NCI-H526 (cell line): ENCODE measurements around the gene RAET1G.
A peak's percentile ranks its signal among the peaks of the same experiment; 100 is the strongest.
"Not testable (repeated sequence)": the region's sequence is repeated elsewhere in the genome, so short reads cannot be mapped to it uniquely, and the experiment has no call there.

Source experiments
- DNase-seq, 2 experiments: peaks; one replicate each; lab custom pipeline; 2025; lab: John Stamatoyannopoulos, UW

RAET1G gene

DNA sequence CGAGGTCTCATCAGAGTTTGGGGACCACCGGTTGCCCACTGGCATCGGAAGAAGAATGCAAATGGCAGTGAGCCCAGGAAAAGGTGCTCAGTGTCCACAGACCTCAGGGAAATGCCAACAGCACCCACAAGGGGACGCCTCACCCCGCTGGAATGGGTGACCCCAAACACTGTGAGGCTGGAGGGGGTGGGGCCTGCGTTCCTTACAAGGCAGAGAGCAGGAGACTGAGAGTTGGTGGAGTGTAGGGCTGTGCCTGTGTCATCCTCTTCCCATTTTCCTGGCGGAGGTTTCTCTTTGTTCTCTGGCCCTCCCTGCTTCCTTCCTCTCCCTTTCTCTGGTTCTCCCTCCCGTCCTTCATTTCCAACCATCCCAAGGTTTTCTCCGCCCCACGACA is 31.0 kb upstream of the RAET1G start:
- not testable (repeated sequence) for DNase-seq

DNA sequence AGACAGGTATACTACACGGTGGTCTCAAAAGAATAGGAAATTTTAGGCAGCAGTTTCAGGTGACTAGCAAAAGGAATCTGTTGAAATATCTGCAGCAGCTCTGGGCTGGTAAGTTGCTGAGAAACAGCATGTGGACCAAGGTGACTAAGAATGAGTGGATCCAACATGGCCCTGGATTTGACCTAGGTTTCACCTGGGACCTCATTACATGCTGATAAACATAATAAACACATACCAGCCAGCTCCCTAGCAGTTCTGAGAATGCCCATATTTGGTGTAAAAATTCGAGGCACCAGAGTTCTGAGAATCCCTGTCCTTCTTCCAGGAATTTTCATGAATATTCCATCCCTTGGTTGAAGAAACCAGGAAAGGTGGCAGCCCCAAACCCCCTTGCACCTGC is 30.5 kb upstream of the RAET1G start:
- DNase-seq: not testable (repeated sequence)

DNA sequence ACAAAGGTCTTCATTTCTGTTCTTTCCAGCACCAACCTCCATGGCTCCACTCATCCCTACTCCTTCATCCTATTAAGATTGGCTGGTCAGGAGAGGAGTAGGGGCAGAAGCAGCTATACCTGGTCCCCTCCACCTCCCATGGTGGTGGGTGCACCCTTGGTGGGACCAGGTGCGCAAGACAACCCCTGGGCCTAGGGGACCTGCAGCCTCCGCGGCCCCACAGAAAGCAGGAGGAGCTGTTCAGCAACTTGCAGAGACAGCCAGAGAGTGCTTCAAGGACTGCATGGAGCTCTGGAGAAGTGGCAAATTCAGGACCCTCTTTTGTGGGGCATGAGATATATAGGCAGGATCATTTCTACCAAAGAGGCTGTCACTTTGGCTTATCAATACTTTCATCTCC is 28.7 kb upstream of the RAET1G start:
- no peak for DNase-seq

DNA sequence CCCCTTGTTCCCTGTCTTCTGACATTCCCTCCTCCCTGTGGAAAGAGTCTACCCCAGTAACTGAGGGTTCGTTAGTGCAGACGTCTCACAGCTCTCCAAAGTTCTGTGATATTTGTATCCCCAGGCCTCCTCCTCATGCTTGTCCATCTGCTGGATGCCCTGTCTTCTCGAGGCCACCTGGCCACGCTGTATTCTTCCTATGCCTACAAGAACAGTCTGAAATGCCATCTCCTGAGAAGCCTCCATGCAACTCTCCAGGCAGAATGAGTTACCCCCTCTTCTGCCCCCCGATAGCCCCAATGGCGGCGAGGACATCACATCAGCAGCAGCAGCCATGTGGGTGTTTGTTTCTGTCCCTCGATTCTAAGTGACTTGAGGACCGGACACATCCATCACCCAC is 28.2 kb upstream of the RAET1G start:
- no peak for DNase-seq

DNA sequence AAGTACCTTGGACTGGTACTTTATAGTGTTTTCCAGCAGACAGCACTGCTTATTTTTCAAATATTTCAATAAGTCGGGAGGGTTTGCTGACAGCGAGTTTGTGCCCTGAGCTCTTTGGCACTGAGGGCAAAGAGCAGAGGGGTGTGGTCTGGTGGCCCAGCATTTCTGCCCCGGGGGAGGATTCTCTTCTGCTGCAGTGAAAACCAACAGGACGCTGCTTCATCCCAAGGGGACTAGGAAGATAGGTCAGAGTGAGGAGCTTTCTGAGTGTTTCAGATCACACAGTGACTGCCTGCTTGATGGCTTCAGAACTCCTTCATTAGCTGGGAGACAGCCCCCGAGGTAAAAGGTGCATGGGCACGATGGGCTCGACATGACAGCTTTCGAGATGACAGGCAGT is 27.5 kb upstream of the RAET1G start:
- no peak for DNase-seq

DNA sequence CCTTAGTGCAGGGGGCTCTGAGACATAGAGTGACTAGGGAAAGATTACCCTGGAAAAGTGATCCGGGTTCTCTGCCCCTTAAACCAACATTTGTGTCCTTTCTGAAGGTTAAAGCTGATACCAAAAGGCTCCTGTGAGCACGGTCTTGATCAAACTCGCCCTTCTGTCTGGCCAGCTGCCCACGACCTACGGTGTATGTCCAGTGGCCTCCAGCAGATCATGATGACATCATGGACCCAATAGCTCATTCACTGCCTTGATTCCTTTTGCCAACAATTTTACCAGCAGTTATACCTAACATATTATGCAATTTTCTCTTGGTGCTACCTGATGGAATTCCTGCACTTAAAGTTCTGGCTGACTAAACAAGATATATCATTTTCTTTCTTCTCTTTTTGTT is 25.7 kb upstream of the RAET1G start:
- no peak for DNase-seq

DNA sequence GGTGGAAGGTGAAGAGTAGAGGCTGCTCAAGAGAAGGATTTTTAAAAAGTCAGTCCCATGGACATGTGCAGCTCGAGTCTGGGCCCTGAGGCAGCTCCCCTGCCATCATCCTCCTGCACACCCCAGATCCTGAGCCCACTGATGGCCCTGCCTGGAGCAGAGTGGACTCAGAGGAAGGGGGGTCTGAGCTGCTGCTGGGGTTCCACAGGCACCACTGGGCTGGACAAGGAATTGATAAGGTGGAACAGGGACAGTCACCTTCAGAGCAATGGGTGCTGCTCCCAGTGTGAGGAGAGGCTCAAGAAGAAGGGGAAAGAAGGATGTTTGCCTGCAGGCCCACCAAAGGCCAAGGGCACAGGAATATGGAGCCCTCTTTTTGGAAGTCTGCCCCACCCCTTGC is 25.1 kb upstream of the RAET1G start:
- DNase-seq: no peak

DNA sequence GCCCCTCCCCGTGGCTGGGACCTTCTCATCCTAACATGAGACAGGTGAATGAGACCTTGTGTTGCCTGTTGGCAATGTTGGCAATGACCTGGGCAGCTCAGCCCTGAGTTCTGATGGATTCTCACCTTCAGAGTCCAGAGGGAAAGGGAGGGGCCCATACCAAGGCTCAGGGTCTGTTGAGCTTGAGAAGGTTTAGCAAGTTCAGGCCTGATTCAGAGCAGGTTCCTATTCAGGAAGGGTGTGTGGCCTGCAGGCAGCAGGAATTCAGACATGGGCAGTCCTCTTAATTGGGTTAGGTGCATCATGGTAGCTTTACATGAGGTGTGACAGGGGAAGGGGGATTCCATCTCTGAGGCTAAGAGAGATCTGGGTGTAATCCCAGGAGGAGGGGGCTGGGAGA is 24.6 kb upstream of the RAET1G start:
- DNase-seq: not testable (repeated sequence)

DNA sequence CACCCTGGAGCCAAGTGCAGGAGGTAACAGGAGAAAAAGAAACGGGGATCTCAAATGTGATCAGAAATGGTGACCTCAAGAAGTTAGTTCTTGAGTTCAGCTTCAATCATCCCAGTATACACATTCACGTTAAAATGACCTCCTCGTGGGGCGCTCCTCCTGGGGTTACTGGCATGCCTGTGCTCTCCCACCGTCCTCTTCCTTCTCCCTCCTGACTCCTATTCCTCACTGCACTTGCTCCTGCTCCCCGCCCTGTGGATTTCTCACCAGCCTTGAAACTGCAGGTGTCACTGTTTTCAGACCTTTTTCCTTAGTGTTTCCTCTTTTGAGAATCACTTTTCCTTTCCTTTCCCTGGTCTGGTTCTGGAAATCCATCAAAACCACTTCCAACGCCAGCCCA is 23.7 kb upstream of the RAET1G start:
- DNase-seq: not testable (repeated sequence)

DNA sequence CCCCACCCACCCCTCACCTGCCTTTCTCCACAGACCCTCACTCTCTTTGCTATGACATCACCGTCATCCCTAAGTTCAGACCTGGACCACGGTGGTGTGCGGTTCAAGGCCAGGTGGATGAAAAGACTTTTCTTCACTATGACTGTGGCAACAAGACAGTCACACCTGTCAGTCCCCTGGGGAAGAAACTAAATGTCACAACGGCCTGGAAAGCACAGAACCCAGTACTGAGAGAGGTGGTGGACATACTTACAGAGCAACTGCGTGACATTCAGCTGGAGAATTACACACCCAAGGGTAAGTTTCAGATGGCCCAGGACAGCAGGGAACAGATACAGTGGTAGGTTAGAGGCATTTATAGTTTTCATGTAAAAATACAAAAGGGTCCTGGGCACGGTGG is 22.4 kb upstream of the RAET1G start:
- not testable (repeated sequence) for DNase-seq

DNA sequence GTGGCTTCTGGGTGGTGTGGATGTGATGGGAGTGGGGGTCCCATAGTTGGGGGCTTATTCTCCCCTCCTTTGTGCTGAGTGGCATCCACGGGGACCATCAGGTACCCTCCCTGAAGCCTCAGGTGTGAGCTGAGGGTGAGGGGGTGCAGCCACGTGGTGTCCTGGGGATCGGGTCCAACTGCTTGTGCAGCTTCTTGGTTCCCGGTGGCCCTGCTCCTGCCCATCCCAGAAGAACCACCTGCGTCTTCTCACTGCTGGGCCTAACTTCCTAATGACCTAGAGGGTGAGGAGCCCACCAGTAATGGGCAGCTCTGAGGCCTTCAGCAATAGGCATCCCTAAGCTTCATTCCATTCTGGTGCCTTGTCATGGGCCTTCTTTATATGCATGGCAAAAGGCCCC is 20.4 kb upstream of the RAET1G start:
- DNase-seq: not testable (repeated sequence)

DNA sequence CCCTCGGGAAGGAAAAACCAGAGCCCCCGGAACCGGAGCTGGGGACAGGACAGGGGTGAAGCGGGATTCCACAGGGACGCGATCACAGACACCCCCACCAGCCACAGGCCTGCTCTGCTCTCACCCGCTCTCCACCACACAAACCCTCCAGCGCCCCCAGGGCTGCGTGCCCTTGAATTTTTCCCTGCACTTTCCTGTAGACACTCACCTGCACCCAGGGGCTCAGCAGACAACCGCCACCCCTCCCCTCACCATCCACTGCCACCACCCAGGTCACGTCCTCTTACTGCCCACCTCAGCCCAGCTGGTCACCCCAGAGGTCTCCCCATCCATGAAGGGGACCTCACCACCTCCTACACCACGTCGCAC is 19.5 kb upstream of the RAET1G start:
- DNase-seq: peak in 1 of 2 experiments; percentile 33

DNA sequence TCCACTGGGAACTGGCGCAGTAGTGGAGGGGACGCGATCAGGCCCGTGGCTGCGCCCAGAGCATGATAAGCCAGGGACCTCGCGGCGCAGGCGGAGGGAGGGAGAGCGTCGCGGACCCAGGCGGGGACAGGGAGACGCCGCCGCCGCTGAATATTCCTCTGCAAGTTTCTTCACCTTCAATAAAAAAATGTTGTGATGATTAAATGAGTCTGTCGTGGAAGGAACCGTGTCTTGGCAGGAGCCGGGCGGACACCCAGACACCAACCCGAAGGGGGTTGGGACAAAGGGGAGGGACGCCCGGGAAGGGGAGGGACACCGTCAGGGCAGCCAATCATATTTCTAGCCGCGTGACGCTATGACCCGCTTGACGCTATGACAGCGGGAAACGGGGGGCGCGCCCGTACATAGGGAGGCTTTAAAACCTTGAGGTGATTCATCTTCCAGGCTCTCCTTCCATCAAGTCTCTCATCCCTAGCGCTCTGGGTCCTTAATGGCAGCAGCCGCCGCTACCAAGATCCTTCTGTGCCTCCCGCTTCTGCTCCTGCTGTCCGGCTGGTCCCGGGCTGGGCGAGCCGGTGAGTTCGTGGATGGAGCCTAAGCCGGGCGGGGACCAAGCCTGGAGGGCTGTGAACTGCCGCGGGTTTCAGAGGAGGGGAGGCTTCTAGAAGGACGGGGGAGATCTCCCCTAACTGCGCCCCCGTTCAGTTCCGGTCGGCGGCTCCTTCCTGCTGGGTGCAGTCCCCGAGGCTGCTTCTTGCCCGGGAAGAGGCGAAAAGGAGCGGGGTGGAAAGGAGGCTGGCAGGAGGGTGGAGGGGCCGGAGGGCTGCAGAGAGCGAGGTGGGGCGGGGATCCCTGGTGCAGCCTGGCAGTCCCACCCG is 18.9 kb upstream of the RAET1G start, which contains the start of gene ULBP2:
Gene ULBP2, plus strand, starts transcription at position 432 of the 878 bp plus-strand sequence. Its CDS starts 59 bp downstream, at position 491.
- DNase-seq: peak; percentile 61 to 78

DNA sequence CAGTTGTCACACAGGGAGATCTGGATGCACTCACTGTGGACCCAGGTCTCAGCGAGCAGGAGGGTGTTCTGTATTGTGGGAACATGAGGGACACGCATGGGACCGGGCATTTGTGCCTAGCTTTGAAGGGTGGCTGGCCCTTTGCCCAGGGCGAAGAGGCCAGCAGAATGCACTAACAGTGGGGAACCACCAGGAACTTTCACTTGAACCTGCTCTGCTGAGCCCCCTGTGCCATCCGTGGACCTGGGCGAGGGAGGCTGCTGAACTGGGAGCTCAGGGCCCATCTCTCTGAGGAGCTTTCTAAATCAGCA is 17.7 kb upstream of the RAET1G start:
- no peak for DNase-seq

DNA sequence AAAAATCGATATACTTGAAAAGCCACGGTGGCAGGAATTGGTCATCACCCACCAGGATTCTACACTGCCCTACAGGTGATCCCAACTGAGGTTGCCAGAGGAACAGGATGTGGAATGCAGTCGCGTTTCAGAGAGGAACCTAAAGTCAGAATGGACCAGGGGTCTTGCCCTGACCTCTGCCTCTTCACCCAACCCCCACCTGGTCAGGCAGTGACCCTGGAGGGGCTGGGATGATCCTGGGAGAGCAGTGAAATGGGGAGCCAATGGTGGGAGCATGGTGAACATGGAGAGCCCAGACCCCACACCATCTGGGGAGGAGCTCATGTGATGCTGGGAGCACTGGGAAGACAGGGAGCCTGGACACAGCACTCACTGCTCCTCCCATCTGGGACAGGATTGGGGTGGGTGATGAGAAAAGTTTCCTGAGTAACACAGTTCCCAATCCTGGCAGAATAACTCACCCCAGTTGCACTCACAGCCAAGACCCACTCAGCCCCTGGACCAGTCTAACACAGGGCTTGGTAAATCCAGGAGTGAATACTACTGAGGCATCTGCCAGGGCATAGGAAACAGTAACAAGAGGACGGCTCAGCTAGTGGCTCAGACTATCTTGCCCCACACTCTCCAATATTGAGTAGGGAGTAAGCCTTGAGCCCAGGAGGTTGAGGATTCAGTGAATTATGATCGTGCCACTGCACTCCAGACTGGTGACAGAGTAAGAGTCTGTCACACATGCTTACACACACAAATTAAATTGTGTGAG is 17.2 kb upstream of the RAET1G start:
- DNase-seq: no peak

DNA sequence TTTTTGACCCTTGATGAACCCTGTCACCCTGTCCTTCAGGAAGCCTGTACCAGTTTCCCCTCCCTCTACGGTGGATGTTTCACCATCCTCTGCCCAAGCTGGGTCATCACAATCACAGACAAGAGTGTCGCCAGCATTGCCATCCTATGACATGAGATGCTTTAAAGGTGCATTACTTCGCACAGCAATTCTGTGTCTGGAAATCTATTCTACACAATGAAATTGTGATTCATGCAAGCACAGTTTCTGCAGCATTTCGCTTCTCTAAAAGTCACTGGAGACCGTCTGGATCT is 16.4 kb upstream of the RAET1G start:
- no peak for DNase-seq

DNA sequence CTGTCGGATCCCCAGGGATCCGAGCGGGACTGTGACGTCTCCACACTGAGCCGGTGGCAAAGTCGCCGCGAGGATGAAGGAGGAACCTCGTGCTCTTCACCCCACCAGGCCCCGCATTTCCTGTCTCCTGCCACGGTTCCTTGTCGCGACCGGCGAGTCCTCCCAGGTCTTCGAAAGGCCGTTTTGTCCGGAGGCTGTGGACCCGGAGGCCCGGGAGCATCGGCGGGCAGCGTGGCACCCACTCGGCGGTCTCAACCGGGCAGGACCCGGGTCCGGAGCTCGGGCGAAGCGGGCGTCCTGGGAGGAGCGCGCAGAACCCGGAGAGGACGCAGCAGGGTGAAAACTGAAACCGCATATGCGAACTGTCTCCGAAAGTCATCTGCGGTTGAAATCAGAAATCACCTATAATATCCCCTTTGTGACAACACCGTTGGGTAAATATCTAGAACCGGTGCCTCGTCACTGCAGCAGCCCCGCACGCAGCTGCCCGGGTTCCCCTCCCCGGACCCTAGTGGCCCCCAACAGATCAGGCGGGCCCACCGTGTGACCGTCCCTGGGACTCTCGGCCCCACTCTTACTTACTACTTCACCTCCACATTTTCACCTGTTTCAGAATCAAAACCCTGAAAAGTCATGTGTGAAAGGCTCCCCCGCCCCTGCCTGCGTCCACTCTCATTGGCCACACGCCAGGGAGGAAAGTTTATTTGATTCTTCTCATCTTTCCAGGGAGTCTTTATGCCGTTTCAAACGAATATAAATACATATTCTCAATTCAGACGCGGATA is 15.8 kb upstream of the RAET1G start:
- peak in 1 of 2 experiments; percentile 50 for DNase-seq

DNA sequence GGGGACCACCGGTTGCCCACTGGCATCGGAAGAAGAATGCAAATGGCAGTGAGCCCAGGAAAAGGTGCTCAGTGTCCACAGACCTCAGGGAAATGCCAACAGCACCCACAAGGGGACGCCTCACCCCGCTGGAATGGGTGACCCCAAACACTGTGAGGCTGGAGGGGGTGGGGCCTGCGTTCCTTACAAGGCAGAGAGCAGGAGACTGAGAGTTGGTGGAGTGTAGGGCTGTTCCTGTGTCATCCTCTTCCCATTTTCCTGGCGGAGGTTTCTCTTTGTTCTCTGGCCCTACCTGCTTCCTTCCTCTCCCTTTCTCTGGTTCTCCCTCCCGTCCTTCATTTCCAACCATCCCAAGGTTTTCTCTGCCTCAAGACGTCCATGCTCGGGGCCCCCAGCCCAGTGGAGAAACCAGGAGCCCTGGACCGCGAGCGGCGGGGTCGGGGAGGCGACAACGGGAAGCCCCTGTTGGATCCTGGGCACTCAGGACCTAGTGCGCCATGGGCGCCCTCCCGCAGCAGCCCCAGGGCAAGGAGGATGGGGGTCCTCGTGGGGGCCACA is 15.2 kb upstream of the RAET1G start:
- DNase-seq: not testable (repeated sequence)

DNA sequence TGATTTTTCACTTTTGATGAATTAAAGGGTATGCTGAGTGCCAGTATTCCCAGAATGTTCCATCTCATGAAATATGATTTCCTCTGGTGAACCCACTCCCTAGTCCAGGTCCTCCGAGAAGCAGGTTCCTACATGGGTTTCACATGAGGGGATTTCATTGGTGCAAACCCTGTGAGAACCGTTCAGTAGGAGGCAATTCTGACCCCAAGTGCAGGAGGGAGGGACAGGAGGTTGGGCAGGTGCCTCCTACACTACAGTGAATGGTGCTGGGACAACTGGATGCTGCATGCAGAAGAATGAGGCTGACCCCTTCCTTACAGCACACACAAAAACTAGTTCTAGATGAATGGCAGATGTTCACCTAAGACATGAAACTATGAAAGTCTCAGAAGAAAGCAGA is 13.8 kb upstream of the RAET1G start:
- DNase-seq: no peak

DNA sequence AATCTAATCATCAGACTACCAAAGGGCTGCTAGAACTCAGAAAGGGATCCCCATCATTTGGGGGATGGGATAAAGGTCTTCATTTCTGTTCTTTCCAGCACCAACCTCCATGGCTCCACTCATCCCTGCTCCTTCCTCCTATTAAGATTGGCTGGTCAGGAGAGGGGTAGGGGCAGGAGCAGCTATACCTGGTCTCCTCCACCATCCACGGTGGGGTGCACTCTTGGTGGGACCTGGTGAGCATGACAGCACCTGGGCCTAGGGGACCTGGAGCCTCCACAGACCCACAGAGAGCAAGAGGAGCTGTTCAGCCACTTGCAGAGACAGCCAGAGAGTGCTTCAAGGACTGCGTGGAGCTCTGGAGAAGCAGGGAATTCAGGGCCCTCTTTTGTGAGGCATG is 12.7 kb upstream of the RAET1G start:
- no peak for DNase-seq

DNA sequence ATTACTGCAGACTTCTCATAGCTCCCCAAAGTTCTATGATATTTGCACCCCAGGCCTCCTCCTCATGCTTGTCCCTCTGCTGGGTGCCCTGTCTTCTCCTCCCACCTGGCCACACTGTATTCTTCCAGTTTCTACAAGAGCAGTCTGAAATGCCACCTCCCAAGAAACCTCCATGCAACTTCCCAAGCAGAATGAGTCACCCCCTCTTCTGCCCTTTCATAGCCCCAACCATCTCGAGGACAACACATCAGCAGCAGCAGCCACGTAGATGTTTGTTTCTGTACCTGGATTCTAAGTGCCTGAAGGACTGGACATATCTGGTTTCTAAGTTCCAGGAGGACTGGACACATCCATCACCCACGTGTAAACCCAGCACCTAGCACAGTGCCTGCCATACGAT is 12.3 kb upstream of the RAET1G start:
- no peak for DNase-seq
